ENCODE data around the gene BRAF.
A peak's percentile ranks its signal among the peaks of the same experiment; 100 is the strongest.
"Not testable (repeated sequence)": the region's sequence is repeated elsewhere in the genome, so short reads cannot be mapped to it uniquely, and the experiment has no call there.

Gene BRAF

DNA sequence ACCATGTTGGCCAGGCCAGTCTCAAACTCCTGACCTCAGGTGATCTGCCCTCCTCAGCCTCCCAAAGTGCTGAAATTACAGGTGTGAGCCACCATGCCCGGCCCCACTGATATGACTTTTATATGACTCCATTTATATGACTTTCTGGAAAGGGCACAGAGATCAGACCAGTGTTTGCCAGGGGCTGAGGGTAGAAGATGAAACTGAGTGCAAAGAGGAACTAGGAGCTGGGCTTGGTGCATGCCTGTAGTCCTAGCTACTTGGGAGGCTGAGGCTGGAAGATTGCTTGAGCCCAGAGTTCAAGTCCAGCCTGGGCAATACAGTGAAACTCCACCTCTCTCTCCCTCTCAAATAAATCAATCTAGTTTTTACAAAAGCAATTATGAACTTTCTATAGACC is 7.5 kb downstream of the BRAF start:
- no peak for DNase-seq

DNA sequence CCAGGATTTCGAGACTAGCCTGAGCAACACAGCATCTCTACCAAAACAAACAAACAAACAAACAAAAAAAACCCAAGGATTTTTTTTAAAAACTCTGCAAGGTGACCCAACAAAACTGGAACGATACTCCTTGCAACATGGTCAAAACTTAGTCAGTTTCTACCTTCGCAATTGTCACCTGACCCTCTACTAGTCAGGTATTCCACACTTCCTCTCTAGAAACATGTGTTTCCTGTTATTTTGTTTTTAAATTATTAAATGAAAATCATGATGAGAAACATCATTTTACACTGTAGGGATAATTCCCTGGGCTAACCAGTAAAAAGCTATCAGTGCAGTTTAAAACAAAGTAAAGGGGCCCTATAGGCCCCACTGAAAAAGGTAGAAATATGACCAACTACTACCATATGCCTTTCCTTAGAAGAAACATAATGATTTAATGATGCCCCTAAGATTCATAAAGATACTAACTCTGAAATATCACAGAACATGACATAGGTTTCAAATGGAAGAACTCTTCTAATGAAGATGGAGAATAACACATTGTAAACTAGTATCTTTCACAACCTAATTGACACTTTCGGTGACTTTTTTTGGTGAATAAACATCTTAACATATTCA is 8.7 kb downstream of the BRAF start:
- DNase-seq, result no peak

DNA sequence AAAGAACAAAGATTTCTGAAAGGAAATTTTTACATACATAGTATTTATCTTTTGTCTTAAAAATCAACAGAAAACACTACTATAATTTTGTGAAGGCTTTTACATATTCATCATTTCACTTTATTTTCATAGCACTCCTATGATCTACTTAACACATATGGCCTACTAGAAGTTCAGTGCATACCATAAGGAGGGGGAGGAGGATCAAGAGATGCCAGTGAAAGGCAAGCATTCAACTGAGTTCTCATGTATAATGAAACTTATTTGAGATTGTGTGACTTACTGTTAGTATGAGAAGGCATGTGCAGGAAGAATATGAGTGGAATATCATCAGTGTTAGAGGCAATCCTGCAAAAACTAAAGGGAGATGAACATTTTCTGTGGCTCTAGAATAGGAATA is 10.6 kb downstream of the BRAF start:
- no peak for DNase-seq

DNA sequence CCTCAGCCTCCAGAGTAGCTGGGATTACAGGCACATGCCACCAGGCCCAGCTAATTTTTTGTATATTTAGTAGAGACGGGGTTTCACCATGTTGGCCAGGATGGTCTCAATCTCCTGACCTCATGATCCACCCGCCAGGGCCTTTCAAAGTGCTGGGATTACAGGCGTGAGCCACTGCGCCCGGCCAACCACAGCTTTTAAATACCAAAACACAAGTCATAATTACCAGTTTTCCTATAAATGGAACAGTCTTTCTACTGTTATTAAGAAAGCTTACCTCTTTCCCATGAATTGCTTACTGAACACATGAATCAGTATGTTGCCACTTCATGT is 11.2 kb downstream of the BRAF start:
- DNase-seq, result not testable (repeated sequence)

DNA sequence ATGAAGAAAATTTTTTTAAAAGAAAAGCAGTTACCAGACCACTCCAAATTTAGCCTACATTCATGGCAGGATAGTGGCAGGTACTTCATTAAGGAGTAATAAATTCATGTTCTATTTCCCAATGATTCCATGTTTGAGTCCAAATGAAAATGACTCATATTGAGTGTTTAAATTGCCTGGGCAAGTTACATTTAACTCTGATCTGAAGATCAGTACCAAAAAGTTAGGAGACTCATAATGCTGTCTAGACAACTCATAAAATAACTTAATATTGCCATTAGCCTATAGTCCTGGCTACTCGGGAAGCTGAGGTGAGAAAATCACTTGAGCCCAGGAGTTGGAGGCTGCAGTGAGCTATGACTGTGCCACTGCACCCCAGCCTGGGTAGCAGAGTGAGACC is 13.0 kb downstream of the BRAF start:
- DNase-seq, result no peak

DNA sequence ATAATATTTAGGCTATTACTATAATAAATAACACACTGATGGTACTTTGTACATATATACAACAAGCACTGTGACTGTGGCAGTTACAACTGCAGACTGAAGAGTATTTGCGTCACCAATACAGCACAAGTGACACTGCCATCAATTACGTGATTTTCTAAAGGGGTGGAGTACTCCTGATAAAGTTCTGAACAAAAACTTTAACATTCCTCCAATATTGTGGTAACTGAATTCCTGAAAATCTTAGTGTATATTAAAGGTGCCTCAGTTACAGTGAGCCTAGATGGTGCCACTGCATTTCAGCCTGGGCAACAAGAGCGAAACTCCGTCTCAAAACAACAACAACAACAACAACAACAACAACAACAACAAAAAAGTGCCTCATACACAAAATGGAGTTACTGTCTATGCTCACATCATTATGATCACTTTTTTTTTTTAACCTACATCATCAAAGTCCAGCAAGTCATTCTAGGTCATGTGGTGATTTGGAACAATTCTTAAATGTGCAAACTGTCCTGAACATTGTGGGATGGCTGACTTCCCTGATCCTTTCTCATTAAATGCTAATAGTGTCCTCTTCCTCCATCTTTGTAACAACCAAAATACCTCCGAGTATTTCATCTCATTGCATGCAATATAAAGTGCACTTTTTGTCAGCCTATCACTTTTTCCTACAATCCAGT is 15.1 kb downstream of the BRAF start:
- DNase-seq, result no peak

DNA sequence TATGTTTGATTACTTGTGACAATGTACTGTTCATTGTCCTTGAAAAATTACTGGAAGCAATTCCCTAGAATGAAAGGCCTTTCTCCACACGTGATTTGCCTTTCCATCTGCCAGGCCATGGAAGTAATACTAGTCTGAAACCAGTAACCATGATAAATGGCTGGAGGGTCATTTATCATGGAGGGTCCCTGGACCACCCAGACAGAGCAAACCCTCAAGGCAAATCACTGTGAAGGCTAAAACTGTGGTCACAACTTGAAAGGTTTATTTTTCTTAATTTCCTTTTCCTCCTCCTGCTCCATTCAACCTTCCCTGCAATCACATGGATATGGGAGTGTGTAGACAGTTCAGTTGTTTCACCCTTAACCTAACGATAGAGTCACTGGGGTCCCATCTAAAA is 16.4 kb downstream of the BRAF start:
- DNase-seq, result no peak

DNA sequence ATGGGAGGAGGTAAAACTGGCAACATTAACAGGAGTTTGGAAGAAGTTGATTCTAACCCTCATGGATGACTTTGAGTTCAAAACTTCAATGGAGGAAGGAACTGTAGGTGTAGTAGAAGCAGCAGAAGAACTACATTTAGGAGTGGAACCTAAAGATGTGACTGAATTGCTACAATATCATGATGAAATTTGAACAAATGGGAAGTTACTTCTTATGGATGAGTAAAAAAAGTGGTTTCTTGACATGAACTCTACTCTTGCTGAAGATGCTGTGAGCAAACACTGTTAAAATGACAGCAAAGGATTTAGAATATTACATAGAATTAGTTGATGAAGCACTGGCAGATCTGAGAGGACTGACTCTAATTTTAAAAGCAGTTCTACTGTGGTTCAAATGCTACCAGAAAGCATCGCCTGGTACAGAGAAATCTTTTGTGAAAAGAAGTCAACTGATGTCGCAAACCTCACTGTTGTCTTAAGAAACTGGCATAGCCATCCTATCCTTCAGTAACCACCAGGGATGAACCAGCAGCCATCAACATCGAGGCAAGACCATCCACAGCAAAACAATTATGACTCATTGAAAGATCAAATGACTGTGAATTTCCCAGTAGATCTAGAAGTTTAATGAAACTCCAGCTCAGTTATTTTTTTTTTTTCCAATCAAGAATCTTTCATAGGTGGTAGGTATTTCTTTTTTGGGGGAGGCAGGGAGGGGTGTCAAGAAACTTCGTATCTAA is 20.8 kb downstream of the BRAF start:
- no peak for DNase-seq

DNA sequence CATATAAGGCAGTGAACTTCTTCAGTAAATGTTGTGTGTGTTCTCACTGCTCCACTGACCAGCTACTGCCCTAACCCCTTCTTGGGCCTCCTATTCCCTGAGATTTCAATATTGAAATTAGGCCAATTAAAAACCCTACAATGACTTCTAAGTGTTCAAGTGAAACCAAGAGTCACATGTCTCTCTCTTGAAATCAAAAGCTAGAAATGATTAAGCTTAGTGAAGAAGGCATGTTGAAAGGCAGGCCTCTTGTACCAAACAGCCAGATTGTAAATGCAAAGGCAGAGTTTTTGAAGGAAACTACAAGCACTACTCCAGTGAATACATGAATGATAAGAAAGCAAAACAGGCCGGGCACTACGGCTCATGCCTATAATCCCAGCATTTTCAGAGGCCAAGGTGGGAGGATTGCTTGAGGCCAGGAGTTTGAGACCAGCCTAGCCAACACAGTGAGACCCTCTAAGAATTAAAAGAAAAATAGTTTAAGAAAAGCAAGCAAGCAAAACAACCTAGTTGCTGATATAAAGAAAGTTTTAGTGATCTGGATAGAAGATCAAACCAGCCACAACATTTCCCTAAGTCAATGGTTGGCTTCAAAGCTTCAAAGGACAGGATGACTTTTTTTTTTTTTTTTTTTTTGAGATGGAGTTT is 22.3 kb downstream of the BRAF start:
- DNase-seq, result no peak

DNA sequence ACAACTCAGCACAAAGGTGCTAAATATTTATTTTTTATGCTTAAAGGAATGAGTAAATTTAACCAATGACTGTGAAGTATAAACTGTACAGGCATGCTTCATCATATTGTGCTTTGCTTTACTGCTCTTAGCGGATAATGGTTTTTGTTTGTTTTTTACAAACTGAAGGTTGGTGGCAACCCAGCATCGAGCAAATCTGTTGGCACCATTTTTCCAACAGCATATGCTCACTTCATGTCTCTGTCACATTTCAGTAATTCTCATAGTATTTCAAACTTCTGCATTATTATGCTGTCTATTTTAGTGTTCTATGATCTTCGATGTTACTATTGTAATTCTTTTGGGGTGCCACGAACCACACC is 22.8 kb downstream of the BRAF start:
- no peak for DNase-seq

DNA sequence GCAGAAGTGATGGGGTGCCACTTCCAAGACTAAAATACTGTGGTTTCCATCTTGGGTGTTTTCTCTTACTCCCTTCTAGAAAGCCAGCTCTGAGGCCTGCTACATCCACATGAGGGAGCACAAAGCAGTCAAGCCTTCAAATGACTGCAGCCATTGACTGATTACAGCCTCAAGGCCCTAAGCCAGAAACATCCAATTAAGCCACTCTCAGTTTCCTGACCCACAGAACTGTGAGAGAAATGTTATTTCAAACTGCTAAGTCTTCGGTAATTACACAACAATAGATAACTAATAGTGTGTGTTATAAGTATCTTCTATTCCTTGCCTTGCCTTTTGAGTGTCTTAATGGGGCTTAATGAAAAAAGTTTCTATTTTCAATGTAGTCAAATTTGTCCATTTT is 24.8 kb downstream of the BRAF start:
- DNase-seq, result no peak

DNA sequence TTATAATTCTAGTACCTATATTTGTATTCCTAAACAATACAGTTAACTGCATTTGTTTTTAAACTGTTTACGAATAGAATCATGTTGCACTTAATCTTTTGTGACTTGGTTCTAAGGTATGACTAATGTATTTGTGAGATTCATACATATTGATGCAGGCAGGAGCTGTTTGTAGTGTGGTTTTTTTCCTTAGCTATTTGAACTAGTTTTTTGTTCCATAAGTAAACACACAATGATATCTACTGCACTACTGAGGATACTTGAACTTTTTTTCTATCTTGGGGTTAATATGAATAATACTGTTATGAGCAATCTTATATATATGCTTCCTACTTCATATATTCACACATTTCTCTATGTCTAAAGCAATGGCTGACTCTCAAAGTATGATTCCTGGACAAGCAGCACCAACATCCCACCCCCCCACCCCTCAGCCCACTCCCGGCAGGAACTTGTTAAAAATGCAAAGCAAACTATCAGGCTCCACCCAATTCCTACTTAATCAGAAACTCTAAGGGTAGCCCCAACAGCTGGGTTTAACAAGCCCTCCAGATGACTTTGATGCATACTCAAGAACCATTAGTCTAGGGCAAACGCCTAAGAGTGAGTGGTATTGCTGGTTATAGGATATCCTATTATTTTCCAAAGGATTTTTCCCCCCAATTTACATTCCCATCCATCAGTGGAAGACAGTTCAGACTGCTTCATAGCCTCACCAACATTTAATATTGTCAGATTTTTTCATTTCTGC is 25.8 kb downstream of the BRAF start:
- no peak for DNase-seq

DNA sequence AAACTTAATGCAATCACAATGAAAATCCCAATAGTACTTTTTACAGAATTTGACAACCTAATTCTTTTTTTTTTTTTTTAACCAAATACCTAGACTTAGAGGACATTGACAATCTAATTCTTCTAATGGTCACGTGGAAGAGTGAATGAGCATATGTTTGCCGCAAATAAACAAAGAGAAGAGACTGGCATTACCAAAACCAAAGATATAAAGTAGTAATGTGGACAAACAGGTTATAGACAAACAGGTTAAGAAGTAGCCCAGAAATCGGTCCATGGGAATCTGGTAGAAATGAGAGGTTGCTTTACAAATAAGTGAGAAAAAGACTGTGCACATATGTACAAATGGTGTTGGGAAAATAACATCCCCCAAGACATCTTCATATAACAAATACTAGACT is 27.7 kb downstream of the BRAF start:
- no peak for DNase-seq

DNA sequence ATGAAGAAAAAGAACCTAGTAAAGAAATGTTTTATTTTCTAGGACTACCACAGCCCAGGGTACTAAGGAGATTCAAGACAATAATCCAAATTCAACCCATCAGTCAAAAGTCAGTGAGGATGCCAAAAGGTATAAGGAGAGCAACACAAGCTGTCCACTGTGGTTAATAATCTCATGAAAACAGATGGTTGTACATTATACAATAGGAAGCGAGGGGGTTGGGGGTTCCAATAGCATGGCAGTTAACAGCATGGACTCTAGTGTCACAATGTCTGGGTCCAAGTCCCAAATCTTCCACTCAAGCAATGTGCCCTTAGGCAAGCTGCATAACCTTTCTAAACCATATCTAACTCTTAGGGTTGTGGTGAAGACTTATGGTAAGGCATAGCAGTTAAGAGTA is 35.1 kb downstream of the BRAF start:
- no peak for DNase-seq

DNA sequence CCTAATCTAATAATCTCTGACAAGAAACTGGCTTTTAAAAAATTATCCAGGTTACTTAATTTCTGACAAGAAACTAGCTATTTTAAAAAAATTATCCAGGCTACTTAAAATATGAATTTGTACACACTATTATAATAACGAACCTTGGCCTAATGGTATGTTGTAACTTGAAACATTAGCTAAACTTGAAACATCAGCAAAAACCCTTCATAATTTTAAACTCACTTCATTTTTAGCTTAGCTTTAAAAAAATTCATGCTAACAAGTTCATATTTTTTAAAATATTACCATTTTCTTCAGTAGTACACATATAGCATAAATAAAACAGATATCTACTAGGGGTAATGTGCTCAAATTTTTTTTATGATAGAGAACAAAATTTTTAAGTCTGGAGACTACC is 35.6 kb downstream of the BRAF start:
- no peak for DNase-seq

DNA sequence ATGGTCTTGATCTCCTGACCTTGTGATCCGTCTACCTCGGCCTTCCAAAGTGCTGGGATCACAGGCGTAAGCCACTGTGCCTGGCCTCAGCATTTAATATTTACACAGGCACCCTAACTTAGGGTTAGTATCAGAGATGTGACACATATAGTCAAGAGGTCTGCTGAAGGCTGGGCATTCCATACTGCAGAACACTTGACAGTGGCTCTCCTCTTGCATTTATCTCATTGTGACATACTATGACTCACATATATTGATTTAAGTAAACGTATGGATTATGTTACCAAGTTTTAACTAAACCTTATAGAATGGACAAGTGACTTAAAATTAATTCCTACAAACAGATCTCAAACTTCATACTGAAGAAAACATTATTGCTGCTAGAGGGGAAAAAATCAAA is 36.6 kb downstream of the BRAF start:
- DNase-seq, result no peak

DNA sequence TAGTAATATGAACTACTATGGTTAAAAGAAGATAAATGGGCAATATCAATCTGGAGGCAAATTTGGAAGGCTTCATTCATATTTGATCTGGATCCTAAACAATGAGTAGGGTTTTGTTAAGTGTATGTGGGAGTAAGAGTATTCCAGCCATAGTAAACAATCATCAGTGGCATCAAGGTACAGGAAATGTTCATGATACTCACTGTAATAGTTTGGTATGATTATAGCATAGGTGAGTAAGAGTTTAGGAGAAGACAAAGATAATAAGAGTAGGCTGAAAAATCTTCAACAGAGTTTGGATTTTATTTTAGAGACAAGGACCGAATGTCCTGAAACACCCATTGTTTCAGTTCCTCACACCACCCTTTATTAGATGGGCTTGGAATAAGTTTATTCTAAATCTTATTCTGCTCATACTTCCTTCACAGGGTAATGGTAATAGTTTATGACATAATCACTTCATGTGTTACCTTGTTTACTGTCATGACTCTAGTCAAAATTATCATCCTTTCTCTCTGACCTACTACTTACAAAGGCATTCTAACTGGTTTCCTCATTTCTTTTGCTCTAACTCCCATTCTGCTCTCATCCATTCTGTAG is 38.9 kb downstream of the BRAF start:
- no peak for DNase-seq

DNA sequence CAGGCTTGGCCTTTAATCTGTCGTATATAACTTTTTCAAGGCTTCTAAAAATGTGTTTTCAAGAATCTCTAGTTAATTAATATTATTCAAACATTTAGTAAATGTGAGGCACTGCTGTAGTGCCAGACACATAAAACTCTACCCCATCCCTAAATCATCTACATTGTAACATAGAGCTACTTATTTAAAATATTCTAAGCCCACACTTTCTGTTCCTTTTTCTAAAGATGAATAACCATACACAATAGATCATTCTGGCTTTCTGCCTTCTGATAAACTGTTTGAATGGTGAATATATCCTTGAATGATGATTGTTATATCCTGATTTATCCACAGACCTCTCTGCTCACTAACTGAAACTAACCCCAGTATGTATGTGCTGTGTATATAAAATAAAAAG is 41.4 kb downstream of the BRAF start:
- DNase-seq, result no peak

DNA sequence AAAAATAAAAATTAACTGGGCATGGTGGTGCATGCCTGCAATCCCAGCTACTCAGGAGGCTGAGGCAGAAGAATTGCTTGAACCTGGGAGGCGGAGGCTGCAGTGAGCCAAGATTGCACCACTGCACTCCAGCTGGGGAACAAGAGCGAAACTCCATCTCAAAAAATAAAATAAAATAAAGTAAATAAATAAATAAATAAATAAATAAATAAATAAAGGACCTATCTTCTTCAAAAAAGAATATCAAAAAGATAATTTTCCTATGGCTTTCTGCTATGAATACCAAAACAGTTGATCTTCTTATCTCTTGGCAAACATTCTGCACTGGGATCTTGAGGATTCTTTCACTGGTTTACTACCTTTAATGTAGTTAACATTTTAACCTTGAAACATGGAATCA is 41.9 kb downstream of the BRAF start:
- DNase-seq, result not testable (repeated sequence)

DNA sequence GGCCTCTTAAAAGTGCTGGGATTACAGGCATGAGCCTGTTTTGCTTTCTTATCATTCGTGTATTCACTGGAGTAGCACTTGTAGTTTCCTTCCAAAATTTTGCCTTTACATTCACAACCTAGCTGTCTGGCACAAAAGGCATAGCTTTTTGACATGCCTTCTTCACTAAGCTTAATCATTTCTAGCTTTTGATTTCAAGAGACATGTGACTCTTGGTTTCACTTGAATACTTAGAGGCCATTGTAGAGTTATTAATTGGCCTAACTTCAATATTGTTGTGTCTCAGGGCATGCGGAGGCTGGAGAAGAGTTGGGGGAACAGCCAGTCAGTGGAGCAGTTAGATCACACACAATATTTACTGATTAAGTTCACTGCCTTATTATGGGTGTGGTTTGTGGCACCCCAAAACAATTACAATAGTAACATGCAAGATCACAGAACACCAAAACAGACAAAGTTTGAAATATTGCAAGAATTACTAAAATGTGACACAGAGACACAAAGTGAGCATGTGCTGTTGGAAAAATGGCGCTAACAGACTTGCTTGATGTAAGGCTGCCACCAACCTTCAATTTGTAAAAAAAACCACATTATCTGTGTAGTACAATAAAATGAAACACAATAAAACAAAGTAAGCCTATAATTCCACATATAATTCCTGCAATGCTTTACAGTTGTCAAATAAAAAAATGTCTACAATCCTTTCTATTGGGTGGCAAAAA is 43.1 kb downstream of the BRAF start:
- DNase-seq, result no peak

DNA sequence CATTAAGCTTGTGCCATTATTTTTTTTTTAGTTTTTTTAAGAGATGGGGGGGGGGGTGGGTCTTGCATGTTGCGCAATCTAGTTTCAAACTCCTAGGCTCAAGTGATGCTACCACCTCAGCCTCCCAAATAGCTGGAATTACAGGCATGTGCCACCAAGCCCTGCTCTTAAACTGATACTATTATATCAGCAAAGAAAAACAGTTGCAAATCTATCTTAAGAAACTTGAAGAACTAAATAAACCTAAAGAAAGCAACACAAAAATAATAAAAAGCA is 47.5 kb downstream of the BRAF start:
- no peak for DNase-seq

DNA sequence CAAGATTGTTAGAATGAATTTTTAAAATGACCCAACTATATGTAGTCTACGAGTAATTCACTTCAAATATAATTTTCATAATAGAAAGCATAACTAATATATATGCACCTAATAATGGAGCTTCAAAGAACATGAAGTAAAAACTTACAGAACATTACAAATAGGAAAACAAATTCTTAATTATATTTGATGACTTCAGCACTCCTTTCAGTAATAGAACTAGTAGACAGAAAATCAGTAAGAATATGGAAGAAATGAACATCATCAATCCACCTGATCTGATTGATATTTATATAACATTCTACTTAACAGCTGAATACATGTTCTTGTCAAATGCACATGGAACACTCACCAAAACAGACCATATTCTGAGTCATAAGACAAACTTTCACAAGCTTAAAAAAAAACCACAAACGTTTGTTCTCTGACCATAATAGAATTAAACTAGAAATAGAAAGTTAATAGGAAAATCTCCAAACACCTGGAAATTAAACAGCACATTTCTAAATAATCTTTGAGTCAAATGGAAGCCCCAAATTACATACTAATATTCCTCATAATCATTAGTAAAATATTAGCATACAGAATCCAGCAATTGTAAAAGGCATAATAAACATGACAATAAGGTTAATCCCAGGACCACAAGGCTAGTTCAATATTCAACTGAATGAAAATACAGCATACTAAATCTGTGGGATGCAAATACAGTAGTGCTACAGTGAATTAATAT is 48.0 kb downstream of the BRAF start:
- peak; percentile 39 for DNase-seq

Measured in kidney glomerular epithelial cell (primary cell).